HG03196 (cell line): Measurements from ENCODE around the gene TXNDC11.

ENCODE experiments used
- ATAC-seq: cut with Tn5 transposase; IDR thresholded peaks from one replicate; pipeline ENCODE4 v1.9.1; 2021; ENCODE audit not compliant: unreplicated experiment

The TXNDC11 gene

GRCh38 chr16:11662582-11662981 lies 80.1 kb downstream of the TXNDC11 start:
- ATAC-seq: no peak

- no peak for ATAC-seq
These were observed 82.1 kb downstream of the TXNDC11 start for GRCh38 chr16:11660565-11660964.

- ATAC-seq: no peak
These were observed 83.6 kb downstream of the TXNDC11 start for GRCh38 chr16:11658896-11659708.

GRCh38 chr16:11657556-11657955 lies 85.1 kb downstream of the TXNDC11 start:
- no peak for ATAC-seq

GRCh38 chr16:11655655-11656054 lies 87.0 kb downstream of the TXNDC11 start:
- ATAC-seq: no peak

- ATAC-seq: no peak
These were observed 90.9 kb downstream of the TXNDC11 start for GRCh38 chr16:11651796-11652195.

- no peak for ATAC-seq
These were observed 91.7 kb downstream of the TXNDC11 start for GRCh38 chr16:11650641-11651591.

- ATAC-seq: no peak
These were observed 93.4 kb downstream of the TXNDC11 start for GRCh38 chr16:11649276-11649675.

GRCh38 chr16:11642765-11643116 lies 99.9 kb downstream of the TXNDC11 start:
- no peak for ATAC-seq

- no peak for ATAC-seq
These were observed 101.5 kb downstream of the TXNDC11 start for GRCh38 chr16:11640987-11641817.

GRCh38 chr16:11639925-11640899 lies 102.4 kb downstream of the TXNDC11 start:
- no peak for ATAC-seq

- ATAC-seq: no peak
These were observed 103.6 kb downstream of the TXNDC11 start for GRCh38 chr16:11639008-11639562.

GRCh38 chr16:11638140-11638539 lies 104.5 kb downstream of the TXNDC11 start:
- no peak for ATAC-seq

- ATAC-seq: no peak
These were observed 105.3 kb downstream of the TXNDC11 start for GRCh38 chr16:11637320-11637719.

- ATAC-seq: no peak
These were observed 106.4 kb downstream of the TXNDC11 start for GRCh38 chr16:11636172-11636721.

- no peak for ATAC-seq
These were observed 106.9 kb downstream of the TXNDC11 start for GRCh38 chr16:11635679-11636171.

- no peak for ATAC-seq
These were observed 107.5 kb downstream of the TXNDC11 start for GRCh38 chr16:11635113-11635652.

GRCh38 chr16:11634312-11634711 lies 108.3 kb downstream of the TXNDC11 start:
- ATAC-seq: no peak

- ATAC-seq: no peak
These were observed 109.5 kb downstream of the TXNDC11 start for GRCh38 chr16:11633113-11633512.
